Fibroblast of villous mesenchyme (primary cell): ENCODE data around the gene NHERF2. TPM values are rescaled to one million over a fixed set of nuclear protein-coding genes. Genes with fewer than 3 reads are reported as not detected.

ENCODE experiments used
- DNase-seq: peaks from one replicate; pipeline ENCODE4 v3.0.0-alpha.2; 2010; ENCODE audit warnings: low read depth
- H3K4me3 ChIP-seq: 2 replicates; pipeline ENCODE4 v1.5.1; 2011; ENCODE audit warnings: low read depth, mild to moderate bottlenecking, low read length
- CTCF ChIP-seq: IDR thresholded peaks from 2 replicates; pipeline ENCODE4 v1.5.1; 2012; ENCODE audit warnings: low read depth, mild to moderate bottlenecking, low read length; ENCODE audit not compliant: insufficient read depth
- total RNA-seq: library from RNA; depleted of rRNA; stranded (reverse); fragments of >200 nt; gene quantifications from 2 replicates; pipeline ENCODE4 v1.2.3, GENCODE V29; 2012

NHERF2 gene
- total RNA-seq, 1 donor = 52.7 TPM

GRCh38 chr16:2063861-2064260 is 37.2 kb downstream of the NHERF2 start:
- DNase-seq = no peak
- no peak for TF ChIP-seq CTCF
- H3K4me3 ChIP-seq = no peak overlapping the region

- no peak for DNase-seq
- no peak for TF ChIP-seq CTCF
- no peak overlapping the region for H3K4me3 ChIP-seq
These were observed 37.8 kb downstream of the NHERF2 start for GRCh38 chr16:2064368-2064945.

GRCh38 chr16:2066139-2066538 is 39.4 kb downstream of the NHERF2 start:
- no peak overlapping the region for H3K4me3 ChIP-seq
- no peak for DNase-seq
- no peak for TF ChIP-seq CTCF

- DNase-seq = no peak
- TF ChIP-seq CTCF = no peak
- no peak overlapping the region for H3K4me3 ChIP-seq
These were observed 44.1 kb downstream of the NHERF2 start for GRCh38 chr16:2070576-2071453.

- no peak overlapping the region for H3K4me3 ChIP-seq
- DNase-seq = no peak
- TF ChIP-seq CTCF = no peak
These were observed 44.9 kb downstream of the NHERF2 start for GRCh38 chr16:2071454-2072202.

- DNase-seq = no peak
- no peak for TF ChIP-seq CTCF
- H3K4me3 ChIP-seq = no peak overlapping the region
These were observed 46.2 kb downstream of the NHERF2 start for GRCh38 chr16:2072926-2073325.
